HCT116 (cell line): ENCODE results near the gene SGSH. TPM values are rescaled to one million over a fixed set of nuclear protein-coding genes. Genes with fewer than 3 reads are reported as not detected.

Experiments
- ATAC-seq: fragments of 200-7000 bp; cut with Tn5 transposase; 2 replicates; pipeline ENCODE4 v1.9.1; 2020; ENCODE audit warnings: mild to moderate bottlenecking, moderate library complexity
- BruUV-seq: library from RNA; stranded (reverse); fragments of 400-500 nt; replicated peaks from 2 replicates; lab custom pipeline; 2021; lab: Mats Ljungman, UMichigan
- CTCF ChIA-PET: fragments of 300-600 bp; sonication (Branson Sonifier 250); formaldehyde crosslinking; loops from one replicate; lab custom pipeline; 2021; ENCODE audit warnings: antibody characterized with exemption; lab: Charles Lee
- POLR2A ChIA-PET: fragments of 300-600, 350-600 bp; sonication (Branson Sonifier 250); formaldehyde crosslinking; loops from one replicate; lab custom pipeline; 2021; ENCODE audit warnings: antibody characterized with exemption; lab: Charles Lee
- RAD21 ChIA-PET, 2 experiments: fragments of 300-600 bp; sonication (Branson Sonifier 250); formaldehyde crosslinking; loops; one replicate each; lab custom pipeline; 2023; ENCODE audit warnings: low total read pairs in 2 of 2; ENCODE audit not compliant: uncharacterized antibody in 2 of 2, unreplicated experiment in 2 of 2, low non-redundant PET in 1 of 2; lab: Charles Lee
- DNase-seq: peaks from one replicate; pipeline ENCODE4 v3.0.0-alpha.2; 2010; ENCODE audit warnings: low read depth, low spot score
- H2AFZ ChIP-seq: fragments of 200-600 bp; shearing (Covaris generic), sonication (generic); 2 replicates; pipeline ENCODE4 v1.6.1; 2017; ENCODE audit warnings: low read depth, mixed run types, mixed read lengths, antibody characterized with exemption, low read length; ENCODE audit not compliant: poor library complexity, severe bottlenecking
- H3K27ac ChIP-seq: 2 replicates; pipeline ENCODE4 v1.5.1; 2012; ENCODE audit warnings: low read depth, low read length
- H3K27me3 ChIP-seq: fragments of 200-600 bp; sonication (generic); 2 replicates; pipeline ENCODE4 v1.6.1; 2016; ENCODE audit warnings: mixed run types, low read length, mixed read lengths; ENCODE audit not compliant: insufficient read depth
- H3K36me3 ChIP-seq, 2 experiments: fragments of 200-500 bp in 1 of 2; fragments of 200-600 bp in 1 of 2; sonication (Bioruptor generic) in 1 of 2; sonication (generic) in 1 of 2; 2 replicates each; pipeline versions ENCODE4 v1.5.1 to v1.6.1; 2014 to 2016; ENCODE audit warnings: low read length in 2 of 2, inconsistent platforms in 1 of 2, mixed read lengths in 1 of 2, mixed run types in 1 of 2; ENCODE audit not compliant: insufficient read depth in 2 of 2, control insufficient read depth in 1 of 2
- H3K4me1 ChIP-seq, 2 experiments: fragments of 200-600 bp in 1 of 2; sonication (generic) in 1 of 2; 2 replicates each; pipeline versions ENCODE4 v1.5.1 to v1.6.1; 2012 to 2017; ENCODE audit warnings: low read length in 2 of 2, inconsistent platforms in 1 of 2, mild to moderate bottlenecking in 1 of 2, mixed read lengths in 1 of 2, mixed run types in 1 of 2, moderate library complexity in 1 of 2; ENCODE audit not compliant: insufficient read depth in 2 of 2, control insufficient read depth in 1 of 2
- H3K4me2 ChIP-seq: fragments of 200-600 bp; sonication (generic); 2 replicates; pipeline ENCODE4 v1.6.1; 2017; ENCODE audit warnings: mixed run types, low read length, mixed read lengths
- H3K4me3 ChIP-seq, 2 experiments: fragments of 200-600 bp in 1 of 2; sonication (generic) in 1 of 2; replicated peaks in 1 of 2; 2 replicates each; pipeline ENCODE4 v1.5.1; 2011 to 2016; ENCODE audit warnings: low read length in 2 of 2, control low read depth in 1 of 2, low read depth in 1 of 2, mild to moderate bottlenecking in 1 of 2, mixed read lengths in 1 of 2, mixed run types in 1 of 2
- H3K79me2 ChIP-seq: fragments of 200-600 bp; sonication (generic); 2 replicates; pipeline ENCODE4 v1.6.1; 2017; ENCODE audit warnings: mild to moderate bottlenecking, mixed run types, low read length, moderate library complexity, mixed read lengths; ENCODE audit not compliant: insufficient read depth
- H3K9ac ChIP-seq: fragments of 200-600 bp; sonication (generic); 2 replicates; pipeline ENCODE4 v1.6.1; 2016; ENCODE audit warnings: low read length, mixed read lengths
- H3K9me2 ChIP-seq: fragments of 200-600 bp; sonication (generic), shearing (Covaris generic); 2 replicates; pipeline ENCODE4 v1.6.1; 2017; ENCODE audit warnings: mixed run types, mild to moderate bottlenecking, moderate library complexity; ENCODE audit not compliant: insufficient read depth
- H3K9me3 ChIP-seq, 2 experiments: fragments of 200-500 bp in 1 of 2; fragments of 200-600 bp in 1 of 2; sonication (Bioruptor generic) in 1 of 2; sonication (generic) in 1 of 2; 2 replicates each; pipeline ENCODE4 v1.6.1; 2014 to 2017; ENCODE audit warnings: low read length in 2 of 2, mixed read lengths in 2 of 2, inconsistent platforms in 1 of 2, low read depth in 1 of 2, mild to moderate bottlenecking in 1 of 2, mixed run types in 1 of 2, moderate library complexity in 1 of 2; ENCODE audit not compliant: control insufficient read depth in 1 of 2, insufficient read depth in 1 of 2
- H4K20me1 ChIP-seq: fragments of 200-600 bp; sonication (generic), shearing (Covaris generic); 2 replicates; pipeline ENCODE4 v1.6.1; 2017; ENCODE audit warnings: mixed run types, mild to moderate bottlenecking, moderate library complexity; ENCODE audit not compliant: insufficient read depth
- CTCF ChIP-seq, 3 experiments: fragments of 200-600 bp in 1 of 3; sonication (generic) in 1 of 3; IDR thresholded peaks in 2 of 3; conservative IDR thresholded peaks in 1 of 3; 2 replicates each; pipeline ENCODE4 v1.5.1; 2012 to 2017; ENCODE audit warnings: low read depth in 2 of 3, low read length in 2 of 3, antibody characterized with exemption in 1 of 3, borderline replicate concordance in 1 of 3, control low read depth in 1 of 3, mild to moderate bottlenecking in 1 of 3, mixed read lengths in 1 of 3, mixed run types in 1 of 3, moderate library complexity in 1 of 3; ENCODE audit not compliant: insufficient read depth in 1 of 3
- ELF1 ChIP-seq: IDR thresholded peaks from 2 replicates; pipeline ENCODE4 v1.6.1; 2012; ENCODE audit warnings: low read depth, borderline replicate concordance
- EZH2phosphoT487 ChIP-seq: fragments of 200-600 bp; IDR thresholded peaks from 2 replicates; pipeline ENCODE4 v1.6.1; 2018; ENCODE audit warnings: antibody characterized with exemption, borderline replicate concordance
- FOSL1 ChIP-seq: IDR thresholded peaks from 2 replicates; pipeline ENCODE4 v1.6.1; 2012; ENCODE audit warnings: low read depth
- JUND ChIP-seq: IDR thresholded peaks from 2 replicates; pipeline ENCODE4 v1.6.1; 2012
- MAX ChIP-seq: IDR thresholded peaks from 2 replicates; pipeline ENCODE4 v1.6.1; 2012
- POLR2A ChIP-seq: IDR thresholded peaks from 2 replicates; pipeline ENCODE4 v1.7.0; 2011; ENCODE audit warnings: borderline replicate concordance; ENCODE audit not compliant: insufficient read depth, insufficient read length; ENCODE audit errors: extremely low read depth
- SIN3A ChIP-seq: IDR thresholded peaks from 2 replicates; pipeline ENCODE4 v1.6.1; 2012; ENCODE audit warnings: low read depth
- SP1 ChIP-seq: IDR thresholded peaks from 2 replicates; pipeline ENCODE4 v1.6.1; 2012; ENCODE audit warnings: low read depth
- intact Hi-C: fragments of 100-400 bp; cut with micrococcal nuclease; formaldehyde crosslinking; loops from 2 replicates; pipeline ENCODE4 v1.10.0; 2022
- total RNA-seq: library from RNA; stranded (reverse); gene quantifications from one replicate; pipeline ENCODE4 v1.2.1, GENCODE V29; 2021; ENCODE audit not compliant: unreplicated experiment

SGSH gene
- total RNA-seq, 1 experiment from 2014 or later: 34.4 TPM

GRCh38 chr17:80182118-80182844 is 37.9 kb downstream of the SGSH start:
- ChIA-PET POLR2A (no interaction called here), CTCF (no interaction called here), RAD21 (no interaction called here)
- H3K4me2 ChIP-seq: no peak overlapping the region
- TF ChIP-seq FOSL1 (no peak), SIN3A (no peak), MAX (no peak), EZH2phosphoT487 (no peak), SP1 (no peak), ELF1 (no peak), POLR2A (no peak), JUND (no peak), CTCF (IDR thresholded peaks at IDR 0.05 in 2 of 3, conservative IDR thresholded peaks at IDR 0.05 in 1 of 3; ENCODE audit: borderline replicate concordance in 1 of 3, insufficient read depth in 1 of 3, low read depth in 2 of 3, low read length in 2 of 3) (no peak)
- no TSS peak for BruUV-seq
- peaks cover 0 to 5% of the 10 kb centered on the region in 2 experiments; a peak in 1 of 4 replicates for H3K4me1 ChIP-seq
- no peaks in the 10 kb centered on the region for H3K27me3 ChIP-seq
- no peaks in the 10 kb centered on the region for H3K9me2 ChIP-seq
- H4K20me1 ChIP-seq: no peaks in the 10 kb centered on the region
- no peak overlapping the region for H2AFZ ChIP-seq
- ATAC-seq (no peak), DNase-seq (no peak)
- H3K9ac ChIP-seq: no peak overlapping the region
- H3K4me3 ChIP-seq: no peak overlapping the region
- no peak overlapping the region for H3K27ac ChIP-seq
- intact Hi-C loops: no loop called here
- H3K79me2 ChIP-seq: no peaks in the 10 kb centered on the region
- no peaks in the 10 kb centered on the region for H3K36me3 ChIP-seq
- H3K9me3 ChIP-seq: no peaks in the 10 kb centered on the region
